ENCODE data around the gene COG7.

GRCh38 chr16:23408242-23408822 lies 44.7 kb downstream of the COG7 start:
- TF ChIP-seq ELK4 (IDR thresholded peaks at IDR 0.05; ENCODE audit: borderline replicate concordance, low read depth, low read length) (no peak), ZNF2 (tag by site-specific recombination; IDR thresholded peaks at IDR 0.05) (no peak), ZNF488 (tag by site-specific recombination; IDR thresholded peaks at IDR 0.05) (no peak), BCL6B (tag by site-specific recombination; IDR thresholded peaks at IDR 0.05) (no peak)
- TF ChIP-seq, protein P1, sequence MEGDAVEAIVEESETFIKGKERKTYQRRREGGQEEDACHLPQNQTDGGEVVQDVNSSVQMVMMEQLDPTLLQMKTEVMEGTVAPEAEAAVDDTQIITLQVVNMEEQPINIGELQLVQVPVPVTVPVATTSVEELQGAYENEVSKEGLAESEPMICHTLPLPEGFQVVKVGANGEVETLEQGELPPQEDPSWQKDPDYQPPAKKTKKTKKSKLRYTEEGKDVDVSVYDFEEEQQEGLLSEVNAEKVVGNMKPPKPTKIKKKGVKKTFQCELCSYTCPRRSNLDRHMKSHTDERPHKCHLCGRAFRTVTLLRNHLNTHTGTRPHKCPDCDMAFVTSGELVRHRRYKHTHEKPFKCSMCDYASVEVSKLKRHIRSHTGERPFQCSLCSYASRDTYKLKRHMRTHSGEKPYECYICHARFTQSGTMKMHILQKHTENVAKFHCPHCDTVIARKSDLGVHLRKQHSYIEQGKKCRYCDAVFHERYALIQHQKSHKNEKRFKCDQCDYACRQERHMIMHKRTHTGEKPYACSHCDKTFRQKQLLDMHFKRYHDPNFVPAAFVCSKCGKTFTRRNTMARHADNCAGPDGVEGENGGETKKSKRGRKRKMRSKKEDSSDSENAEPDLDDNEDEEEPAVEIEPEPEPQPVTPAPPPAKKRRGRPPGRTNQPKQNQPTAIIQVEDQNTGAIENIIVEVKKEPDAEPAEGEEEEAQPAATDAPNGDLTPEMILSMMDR (tag by site-specific recombination; IDR thresholded peaks at IDR 0.05) = no peak
